ENCODE results near the gene B4GALT6.

The B4GALT6 gene

GRCh38 chr18:31686986-31687928 lies 2.9 kb upstream of the B4GALT6 start:
- DNase-seq = peak; percentile 72

GRCh38 chr18:31686572-31686971 lies 2.2 kb upstream of the B4GALT6 start:
- no peak for DNase-seq

- DNase-seq = peak; percentile 94
Observed at GRCh38 chr18:31685097-31686082, 1.0 kb upstream of the B4GALT6 start.

GRCh38 chr18:31683968-31684278 lies 458 bp downstream of the B4GALT6 start:
- DNase-seq = no peak

- DNase-seq = no peak
Observed at GRCh38 chr18:31683106-31683505, 1.3 kb downstream of the B4GALT6 start.

GRCh38 chr18:31680831-31681568 lies 3.4 kb downstream of the B4GALT6 start:
- DNase-seq = peak; percentile 63

- no peak for DNase-seq
Observed at GRCh38 chr18:31680433-31680811, 4.0 kb downstream of the B4GALT6 start.

GRCh38 chr18:31679791-31680432 lies 4.5 kb downstream of the B4GALT6 start:
- DNase-seq = no peak

GRCh38 chr18:31679133-31679742 lies 5.1 kb downstream of the B4GALT6 start:
- DNase-seq = no peak

GRCh38 chr18:31678425-31678824 lies 6.0 kb downstream of the B4GALT6 start:
- no peak for DNase-seq

GRCh38 chr18:31677592-31677991 lies 6.8 kb downstream of the B4GALT6 start:
- DNase-seq = peak; percentile 64

GRCh38 chr18:31675404-31675803 lies 9.0 kb downstream of the B4GALT6 start:
- no peak for DNase-seq

- no peak for DNase-seq
Observed at GRCh38 chr18:31672628-31673135, 11.7 kb downstream of the B4GALT6 start.

- no peak for DNase-seq
Observed at GRCh38 chr18:31671951-31672350, 12.4 kb downstream of the B4GALT6 start.

GRCh38 chr18:31669541-31669940 lies 14.8 kb downstream of the B4GALT6 start:
- DNase-seq = no peak

- DNase-seq = no peak
Observed at GRCh38 chr18:31667185-31667584, 17.2 kb downstream of the B4GALT6 start.

GRCh38 chr18:31666055-31666454 lies 18.3 kb downstream of the B4GALT6 start:
- DNase-seq = no peak

- DNase-seq = no peak
Observed at GRCh38 chr18:31664101-31664500, 20.3 kb downstream of the B4GALT6 start.

- DNase-seq = no peak
Observed at GRCh38 chr18:31661965-31662364, 22.4 kb downstream of the B4GALT6 start.

- no peak for DNase-seq
Observed at GRCh38 chr18:31660763-31661162, 23.6 kb downstream of the B4GALT6 start.

- DNase-seq = no peak
Observed at GRCh38 chr18:31659576-31660177, 24.7 kb downstream of the B4GALT6 start.
